ENCODE data around the gene JAGN1. TPM values are rescaled to one million over a fixed set of nuclear protein-coding genes. Genes with fewer than 3 reads are reported as not detected.
A peak's percentile ranks its signal among the peaks of the same experiment; 100 is the strongest.

The JAGN1 gene
- total RNA-seq, 2 donors from 2014 or later: 21.9 to 29.1 TPM

DNA sequence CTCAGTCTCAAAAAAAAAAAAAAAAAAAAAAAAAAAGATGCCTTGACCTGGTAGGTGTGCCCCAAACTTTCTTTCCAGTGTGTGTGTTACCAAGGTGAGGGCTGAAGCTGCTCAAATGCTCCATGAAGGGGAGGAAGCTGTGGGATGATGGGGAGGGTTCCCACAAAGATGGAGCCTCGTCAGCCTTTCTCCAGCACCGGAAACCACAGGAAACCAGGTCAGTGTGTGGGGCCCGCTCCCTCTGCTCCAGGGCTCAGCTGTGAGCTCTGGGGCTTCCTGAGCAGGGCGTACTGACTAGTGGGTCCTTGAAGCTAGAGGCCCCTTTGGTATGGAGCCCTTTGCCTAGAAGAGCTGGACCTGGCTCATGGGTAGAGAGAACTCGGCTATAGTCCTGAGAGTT is 11.6 kb downstream of the JAGN1 start:
- H3K27me3 Mint-ChIP-seq (ENCODE audit: insufficient read depth): peaks cover 1% of the 10 kb centered on the region
- H3K4me1 Mint-ChIP-seq: peaks cover 22% of the 10 kb centered on the region
- TF ChIP-seq, protein P1, sequence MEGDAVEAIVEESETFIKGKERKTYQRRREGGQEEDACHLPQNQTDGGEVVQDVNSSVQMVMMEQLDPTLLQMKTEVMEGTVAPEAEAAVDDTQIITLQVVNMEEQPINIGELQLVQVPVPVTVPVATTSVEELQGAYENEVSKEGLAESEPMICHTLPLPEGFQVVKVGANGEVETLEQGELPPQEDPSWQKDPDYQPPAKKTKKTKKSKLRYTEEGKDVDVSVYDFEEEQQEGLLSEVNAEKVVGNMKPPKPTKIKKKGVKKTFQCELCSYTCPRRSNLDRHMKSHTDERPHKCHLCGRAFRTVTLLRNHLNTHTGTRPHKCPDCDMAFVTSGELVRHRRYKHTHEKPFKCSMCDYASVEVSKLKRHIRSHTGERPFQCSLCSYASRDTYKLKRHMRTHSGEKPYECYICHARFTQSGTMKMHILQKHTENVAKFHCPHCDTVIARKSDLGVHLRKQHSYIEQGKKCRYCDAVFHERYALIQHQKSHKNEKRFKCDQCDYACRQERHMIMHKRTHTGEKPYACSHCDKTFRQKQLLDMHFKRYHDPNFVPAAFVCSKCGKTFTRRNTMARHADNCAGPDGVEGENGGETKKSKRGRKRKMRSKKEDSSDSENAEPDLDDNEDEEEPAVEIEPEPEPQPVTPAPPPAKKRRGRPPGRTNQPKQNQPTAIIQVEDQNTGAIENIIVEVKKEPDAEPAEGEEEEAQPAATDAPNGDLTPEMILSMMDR (conservative IDR thresholded peaks at IDR 0.05): no peak
- H3K4me3 Mint-ChIP-seq: no peak overlapping the region
- WGBS, 2 experiments (ENCODE audit: insufficient coverage in 1 of 2, insufficient read length in 1 of 2): 92 to 100% methylated on average over 4 to 5 of the region's 5 CpGs
- H3K9me3 Mint-ChIP-seq: no peaks in the 10 kb centered on the region
- no peaks in the 10 kb centered on the region for H3K9me3 ChIP-seq (ENCODE audit: control insufficient read depth, low read length)
- no peak overlapping the region for H3K4me3 ChIP-seq (ENCODE audit: low read length)
- no peaks in the 10 kb centered on the region for H3K36me3 Mint-ChIP-seq (ENCODE audit: low read depth)
- H3K4me1 ChIP-seq (ENCODE audit: control insufficient read depth, insufficient read depth, low read length): no peaks in the 10 kb centered on the region
- H3K9ac ChIP-seq (ENCODE audit: extremely low read depth, low read length, poor library complexity, severe bottlenecking): no peak overlapping the region
- H3K27ac ChIP-seq (ENCODE audit: low read depth, low read length): no peak overlapping the region
- no peak overlapping the region for H3K27ac Mint-ChIP-seq
- DNase-seq: no peak
- no peaks in the 10 kb centered on the region for H3K27me3 ChIP-seq (ENCODE audit: control insufficient read depth, insufficient read depth, low read length, poor library complexity, severe bottlenecking)
- H3K36me3 ChIP-seq (ENCODE audit: control insufficient read depth, insufficient read depth, low read length): no peaks in the 10 kb centered on the region

DNA sequence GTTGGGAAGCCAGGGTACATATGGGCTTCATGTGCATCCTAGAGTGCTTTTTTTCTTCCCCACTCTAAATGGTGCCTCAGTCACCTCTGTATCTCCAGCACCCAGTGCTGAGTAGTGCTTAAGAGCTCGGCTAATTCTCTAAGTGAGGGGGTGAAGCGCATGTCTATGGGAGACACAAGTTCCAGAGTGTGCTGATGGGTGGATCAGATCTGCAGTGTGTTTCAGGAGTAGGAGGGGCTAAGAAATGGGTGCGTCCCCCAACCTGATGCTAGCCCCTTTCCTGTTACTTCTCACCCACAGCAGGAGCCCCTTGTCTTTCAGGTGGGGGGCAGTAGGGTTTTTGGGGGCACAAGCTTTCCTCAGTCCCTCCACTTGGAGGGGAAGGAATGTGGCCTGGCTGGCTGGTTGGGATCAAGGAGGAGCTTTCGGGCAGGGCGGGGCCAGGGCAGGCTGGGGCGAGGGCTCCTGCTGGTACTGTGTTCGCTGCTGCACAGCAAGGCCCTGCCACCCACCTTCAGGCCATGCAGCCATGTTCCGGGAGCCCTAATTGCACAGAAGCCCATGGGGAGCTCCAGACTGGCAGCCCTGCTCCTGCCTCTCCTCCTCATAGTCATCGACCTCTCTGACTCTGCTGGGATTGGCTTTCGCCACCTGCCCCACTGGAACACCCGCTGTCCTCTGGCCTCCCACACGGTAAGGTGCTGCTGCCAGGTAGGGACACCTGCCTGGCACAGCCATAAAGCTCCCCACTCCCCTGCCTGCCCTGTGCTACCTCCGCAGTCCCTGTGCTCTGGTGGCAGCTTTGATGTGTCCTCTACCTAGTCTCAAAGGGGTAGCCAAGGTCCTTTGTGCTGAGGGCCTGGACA is 12.2 kb downstream of the JAGN1 start, which contains the start of gene IL17RE:
TSS of gene IL17RE (plus strand) at position 477 of the 866 bp plus-strand sequence. CDS start at position 562, 85 bp downstream.
- Histone ChIP-seq H3K36me3 (ENCODE audit: control insufficient read depth, insufficient read depth, low read length) (no peaks in the 10 kb centered on the region), H3K27ac (ENCODE audit: low read depth, low read length) (no peak within 1 kb of the TSS), H3K4me1 (ENCODE audit: control insufficient read depth, insufficient read depth, low read length) (no peaks in the 10 kb centered on the region), H3K27me3 (ENCODE audit: control insufficient read depth, insufficient read depth, low read length, poor library complexity, severe bottlenecking) (no peaks in the 10 kb centered on the region), H3K4me3 (ENCODE audit: low read length) (no peak within 1 kb of the TSS), H3K9me3 (ENCODE audit: control insufficient read depth, low read length) (no peaks in the 10 kb centered on the region), H3K9ac (ENCODE audit: extremely low read depth, low read length, poor library complexity, severe bottlenecking) (no peak within 1 kb of the TSS)
- Mint-ChIP-seq H3K27me3 (ENCODE audit: insufficient read depth) (peaks cover 1% of the 10 kb centered on the region), H3K27ac (no peak within 1 kb of the TSS), H3K36me3 (ENCODE audit: low read depth) (no peaks in the 10 kb centered on the region), H3K9me3 (no peaks in the 10 kb centered on the region), H3K4me3 (peak within 1 kb of the TSS; percentile 32), H3K4me1 (peaks cover 19% of the 10 kb centered on the region)
- 73 to 78% methylated on average over 8 to 13 of the region's 13 CpGs for WGBS, 2 experiments (ENCODE audit: insufficient coverage in 1 of 2, insufficient read length in 1 of 2)
- peak; percentile 85 for DNase-seq
- TF ChIP-seq, protein P1 (conservative IDR thresholded peaks at IDR 0.05): no peak

- H3K4me3 Mint-ChIP-seq: peak overlapping the region; percentile 32
Observed at GRCh38 chr3:9903238-9903624, 12.8 kb downstream of the JAGN1 start.

More at GRCh38 chr3:9903238-9903624, 12.8 kb downstream of the JAGN1 start:
- no peak overlapping the region for H3K4me3 ChIP-seq (ENCODE audit: low read length)
- H3K27ac ChIP-seq (ENCODE audit: low read depth, low read length): no peak overlapping the region
- Mint-ChIP-seq H3K27me3 (ENCODE audit: insufficient read depth) (peaks cover 1% of the 10 kb centered on the region), H3K9me3 (no peaks in the 10 kb centered on the region), H3K4me1 (peaks cover 14% of the 10 kb centered on the region), H3K27ac (no peak overlapping the region), H3K36me3 (ENCODE audit: low read depth) (no peaks in the 10 kb centered on the region)
- no peak overlapping the region for H3K9ac ChIP-seq (ENCODE audit: extremely low read depth, low read length, poor library complexity, severe bottlenecking)
- TF ChIP-seq, protein P1 (conservative IDR thresholded peaks at IDR 0.05): no peak
- no peaks in the 10 kb centered on the region for H3K36me3 ChIP-seq (ENCODE audit: control insufficient read depth, insufficient read depth, low read length)
- no peaks in the 10 kb centered on the region for H3K9me3 ChIP-seq (ENCODE audit: control insufficient read depth, low read length)
- no peaks in the 10 kb centered on the region for H3K4me1 ChIP-seq (ENCODE audit: control insufficient read depth, insufficient read depth, low read length)
- 73 to 80% methylated on average over 3 to 4 of the region's 4 CpGs for WGBS, 2 experiments (ENCODE audit: insufficient coverage in 1 of 2, insufficient read length in 1 of 2)
- DNase-seq: no peak
- no peaks in the 10 kb centered on the region for H3K27me3 ChIP-seq (ENCODE audit: control insufficient read depth, insufficient read depth, low read length, poor library complexity, severe bottlenecking)

Data from endodermal cell (in vitro differentiated cells).